GM18870 (cell line): ENCODE data around the gene ZMYND8.

Source experiments
- ATAC-seq: cut with Tn5 transposase; IDR thresholded peaks from one replicate; pipeline ENCODE4 v1.9.1; 2021; ENCODE audit warnings: moderate library complexity; ENCODE audit not compliant: unreplicated experiment

ZMYND8 gene

DNA sequence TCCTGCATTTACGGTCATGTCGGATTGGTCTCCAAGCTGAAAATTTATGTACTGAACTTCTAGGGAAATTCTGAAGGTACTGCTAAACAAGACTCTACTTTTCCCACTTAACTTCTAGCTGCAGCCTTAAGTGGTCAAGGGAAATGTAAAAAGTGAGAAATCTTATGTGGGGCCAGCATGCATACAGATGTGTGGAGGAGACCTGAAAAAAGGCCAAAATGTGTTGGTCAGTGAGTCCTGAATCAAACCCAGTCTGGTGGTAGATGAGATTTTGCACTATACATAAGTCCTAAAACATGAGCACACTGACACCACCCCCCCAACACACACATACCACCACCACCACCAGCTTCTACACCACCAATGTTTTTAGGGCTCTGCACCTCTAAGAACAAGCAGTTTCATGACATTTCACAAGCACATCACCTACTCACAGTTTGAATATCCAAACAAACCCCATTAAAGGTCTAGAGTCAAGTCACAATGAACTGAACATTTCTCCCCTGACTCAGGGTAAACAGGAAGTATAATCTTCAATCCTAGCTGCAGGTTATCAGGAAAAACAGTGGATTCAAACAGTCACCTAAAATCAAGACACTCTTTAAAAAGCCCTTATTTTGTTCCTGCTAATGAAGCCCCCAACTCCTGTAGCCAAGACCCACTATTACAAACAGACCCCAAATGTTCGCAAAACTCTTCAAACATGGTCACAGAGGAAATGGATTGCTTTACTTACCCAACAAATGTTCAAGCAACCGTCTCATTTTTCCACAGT is 1.6 kb downstream of the ZMYND8 start:
- no peak for ATAC-seq

- ATAC-seq = no peak
Observed at GRCh38 chr20:47354464-47354713, 2.1 kb downstream of the ZMYND8 start.

DNA sequence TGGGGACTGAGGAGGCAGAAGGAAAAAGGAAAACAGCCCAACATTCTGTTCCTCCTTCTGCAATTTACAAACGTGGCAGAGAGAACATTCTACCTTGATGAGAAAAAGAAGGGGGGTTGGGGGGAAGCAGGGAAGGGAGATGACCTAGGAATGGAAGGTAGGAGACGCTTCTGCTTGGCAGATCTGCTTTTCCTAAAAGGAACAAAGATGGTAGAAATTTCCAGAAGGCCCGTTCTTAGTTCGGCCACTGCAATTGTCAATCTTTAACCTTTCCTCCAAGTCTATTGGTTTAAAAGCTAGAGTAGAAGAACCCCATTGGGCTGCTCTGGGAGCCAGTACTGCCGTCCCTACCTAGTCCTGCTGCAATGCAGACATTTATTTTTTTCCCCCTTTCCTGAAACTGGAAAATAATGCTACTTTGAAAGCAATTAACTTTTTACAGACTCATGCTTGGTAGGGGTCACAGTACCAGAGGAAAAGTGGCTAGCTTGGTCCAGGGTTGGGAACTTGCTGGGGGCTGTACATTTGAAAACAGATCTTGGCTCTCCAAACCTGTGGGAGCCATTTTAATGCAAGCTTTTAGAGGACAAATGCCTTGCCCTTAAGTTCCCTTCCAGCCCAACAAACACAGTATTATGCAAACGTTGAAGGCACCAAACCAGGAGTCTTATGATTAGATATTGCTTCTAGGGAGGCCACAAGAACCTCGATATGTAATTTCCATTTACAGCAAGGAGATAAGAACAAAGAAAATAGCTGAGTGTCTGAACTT is 2.6 kb downstream of the ZMYND8 start:
- no peak for ATAC-seq

DNA sequence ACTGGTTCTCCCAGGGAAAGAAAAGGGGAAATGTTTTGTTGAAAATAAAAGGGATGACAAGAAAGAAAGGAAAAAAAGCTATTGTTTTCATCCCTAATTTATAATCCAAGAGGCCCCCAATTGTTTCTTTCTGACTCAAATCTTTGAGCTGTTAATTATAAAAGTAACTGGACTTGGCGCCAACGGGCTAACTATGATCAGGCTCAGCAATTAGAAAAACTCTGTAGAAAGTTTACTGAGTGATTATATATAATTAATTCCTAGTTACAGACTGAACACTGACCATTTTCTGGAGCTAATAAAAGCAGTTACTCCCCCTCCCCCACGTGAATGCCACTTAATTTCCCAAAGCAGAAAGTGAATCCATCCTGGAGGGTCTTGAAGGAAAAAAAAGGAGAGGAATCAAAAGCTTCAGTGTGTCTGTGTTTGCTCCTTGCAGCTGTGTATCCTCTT is 3.2 kb downstream of the ZMYND8 start:
- ATAC-seq = no peak

- no peak for ATAC-seq
Observed at GRCh38 chr20:47352332-47353238, 3.9 kb downstream of the ZMYND8 start.

DNA sequence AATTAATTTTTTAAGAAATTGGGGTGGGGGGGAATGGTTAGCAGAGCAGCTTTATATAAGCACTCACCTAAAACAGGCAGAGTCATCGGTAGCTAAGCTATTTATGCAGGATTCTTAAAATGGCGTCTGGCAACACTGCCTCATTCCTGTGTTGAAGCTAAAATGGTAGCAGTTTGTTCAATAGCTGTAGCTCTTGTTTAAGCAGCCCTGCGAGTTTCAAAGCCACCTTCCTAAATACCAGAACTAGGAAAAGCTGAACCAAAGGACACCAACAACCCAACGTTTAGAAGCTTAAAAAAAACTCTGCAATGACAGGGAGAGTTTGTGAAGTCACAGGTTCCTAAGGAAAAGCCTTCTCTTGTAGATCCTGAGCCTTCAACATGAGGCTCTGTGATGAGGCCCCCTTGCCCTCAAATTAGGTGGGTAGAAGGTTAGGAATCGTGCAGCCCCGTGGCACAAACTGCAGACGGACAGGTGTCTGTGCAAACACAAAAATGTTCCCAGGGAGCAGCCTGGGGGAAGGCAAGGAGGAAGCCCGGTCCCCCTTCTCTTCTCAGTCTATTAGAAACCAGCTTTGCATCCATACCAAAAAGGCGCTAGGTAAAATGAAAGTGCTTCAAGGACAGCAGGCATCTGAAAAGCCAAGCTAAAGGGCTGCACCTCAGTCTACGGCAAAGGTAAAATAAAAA is 4.7 kb downstream of the ZMYND8 start:
- ATAC-seq = no peak

DNA sequence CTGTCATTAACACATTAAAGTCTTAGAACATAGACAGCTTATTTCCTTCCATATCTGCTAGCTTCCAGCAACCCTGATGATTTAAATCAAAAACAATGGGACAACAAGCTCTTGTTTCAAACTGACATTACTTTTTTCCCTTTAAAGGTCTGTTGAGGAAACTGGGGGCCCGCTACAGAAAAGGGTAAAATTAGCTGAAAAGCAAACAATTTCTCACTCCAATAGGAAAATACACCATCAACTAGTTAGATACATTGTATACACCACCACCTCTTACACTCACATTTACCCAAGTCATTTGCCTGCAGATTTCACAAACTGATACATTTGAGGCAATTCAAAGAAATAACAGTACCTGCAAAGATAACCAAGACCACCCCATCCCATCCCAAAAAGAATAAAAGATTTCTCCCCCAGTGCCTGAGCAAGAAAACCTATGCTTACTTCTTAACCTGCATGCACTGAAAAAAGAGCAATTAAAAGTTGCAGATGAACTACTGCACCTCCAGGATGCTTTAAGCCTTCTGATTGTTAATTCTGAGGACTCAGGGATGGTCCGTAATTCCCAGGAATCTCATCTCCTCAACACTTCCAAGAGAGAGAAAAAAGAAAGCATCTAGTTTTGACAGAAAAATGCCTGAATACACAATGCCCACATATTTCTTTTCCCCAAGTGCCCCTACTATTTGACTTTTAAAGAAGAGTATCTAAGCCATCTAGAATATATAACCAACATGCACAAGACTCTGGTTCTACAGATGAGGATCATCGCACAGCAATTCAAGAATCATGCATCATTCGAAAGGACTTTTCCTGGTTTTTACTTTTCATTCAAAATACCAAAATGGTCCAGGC is 5.6 kb downstream of the ZMYND8 start:
- no peak for ATAC-seq

DNA sequence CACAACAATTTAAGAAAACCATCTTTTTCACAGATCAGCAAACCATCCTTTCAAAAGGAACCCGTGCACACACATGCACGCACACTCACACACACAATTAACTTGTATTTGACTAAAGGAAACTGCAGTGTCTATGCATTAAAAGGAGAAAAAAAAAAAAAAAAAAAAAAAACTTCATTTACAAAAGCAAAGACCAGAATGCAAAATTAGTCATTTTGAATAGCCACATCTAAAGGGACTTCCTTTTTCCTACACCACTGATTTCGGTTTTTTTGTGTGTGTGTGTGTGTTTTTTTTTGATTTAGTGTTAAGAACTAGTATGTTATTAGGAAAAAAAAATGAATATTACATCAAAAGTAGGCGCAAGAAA is 6.3 kb downstream of the ZMYND8 start:
- no peak for ATAC-seq

DNA sequence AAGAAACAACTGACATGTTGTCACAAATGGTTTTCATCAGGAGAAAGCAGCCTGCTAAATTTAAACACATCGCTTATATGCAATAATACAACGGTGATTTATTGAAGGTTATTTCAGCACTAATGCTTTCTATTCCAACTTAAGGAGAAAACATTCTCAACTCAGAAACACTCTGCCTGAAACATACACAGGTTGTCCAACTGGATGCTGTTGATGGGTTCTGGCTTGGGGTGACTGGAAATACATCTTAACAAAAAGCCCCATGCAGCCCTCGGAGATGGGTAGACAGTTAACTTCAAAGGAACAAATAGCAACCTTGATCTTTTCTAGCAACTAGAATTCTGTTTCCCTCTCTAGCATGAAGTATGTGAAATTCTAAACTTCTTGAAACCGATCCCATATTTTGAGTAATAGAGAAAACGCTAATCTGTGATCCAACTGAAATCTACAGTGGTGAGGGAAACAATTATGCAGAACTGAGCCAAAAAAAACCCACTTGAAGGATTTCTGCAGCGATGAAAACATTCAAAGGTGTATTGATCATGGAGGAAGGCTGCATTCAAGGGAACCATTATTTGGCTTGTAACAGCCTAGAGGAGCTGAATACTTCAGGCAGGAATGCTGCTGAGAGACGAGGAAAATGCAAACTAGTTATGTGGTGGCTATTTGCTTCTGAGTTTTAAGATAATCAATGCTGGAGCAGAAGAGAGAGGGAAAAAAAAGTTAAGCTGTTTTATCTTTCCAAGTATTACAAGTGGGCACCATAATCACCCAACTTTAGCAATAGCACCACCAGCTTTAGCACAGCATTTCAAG is 6.9 kb downstream of the ZMYND8 start:
- no peak for ATAC-seq

DNA sequence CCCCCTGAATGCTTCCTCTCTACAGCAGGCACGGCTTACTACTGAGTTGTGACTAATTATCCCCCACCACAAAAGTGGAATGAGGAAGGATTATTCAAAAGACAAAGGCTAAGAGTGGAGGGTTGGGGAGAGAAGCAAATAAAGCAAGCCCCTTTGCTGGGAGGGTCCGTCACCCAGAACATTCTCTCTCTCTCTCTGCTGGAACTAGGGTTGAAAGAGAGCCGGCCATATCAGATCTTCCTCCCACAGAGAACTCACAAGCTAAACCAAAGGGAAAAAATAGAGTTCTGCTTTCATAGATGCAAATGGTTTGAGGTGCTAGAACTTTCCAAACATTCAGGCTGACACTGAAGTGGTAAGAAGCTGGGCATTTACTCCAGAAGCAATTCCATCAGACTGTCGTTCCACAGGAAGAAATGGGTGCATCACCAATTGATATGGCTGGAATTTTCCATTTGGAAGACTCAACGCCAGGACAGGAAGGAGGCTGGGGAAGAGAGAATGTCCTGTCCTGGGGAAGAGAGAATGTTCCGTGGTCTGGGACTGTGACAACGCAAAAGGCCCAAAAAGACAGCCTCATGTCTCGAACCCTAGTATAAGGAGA is 7.9 kb downstream of the ZMYND8 start:
- no peak for ATAC-seq

GRCh38 chr20:47347661-47348435 is 8.7 kb downstream of the ZMYND8 start:
- ATAC-seq = no peak

- no peak for ATAC-seq
Observed at GRCh38 chr20:47346172-47346571, 10.3 kb downstream of the ZMYND8 start.

GRCh38 chr20:47345214-47345613 is 11.3 kb downstream of the ZMYND8 start:
- ATAC-seq = no peak

DNA sequence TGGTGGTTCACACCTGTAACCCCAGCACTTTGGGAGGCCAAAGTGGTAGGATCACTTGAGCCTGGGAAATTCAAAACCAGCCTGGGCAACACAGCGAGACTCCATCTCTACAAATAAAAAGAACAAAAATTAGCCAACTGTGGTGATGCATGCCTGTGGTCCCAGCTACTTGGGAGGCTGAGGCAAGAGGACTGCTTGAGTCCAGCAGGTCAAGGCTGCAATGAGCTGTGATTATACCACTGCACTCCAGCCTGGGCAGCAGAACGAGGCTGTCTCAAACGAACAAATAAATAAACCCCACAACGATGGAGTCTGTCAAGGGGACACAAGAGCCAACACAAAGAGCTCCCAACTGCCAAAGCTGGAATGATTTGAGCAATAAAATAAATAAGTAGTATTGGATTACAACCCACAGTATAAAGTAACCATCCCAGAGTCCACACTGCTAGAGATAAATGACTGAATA is 13.5 kb downstream of the ZMYND8 start:
- ATAC-seq = no peak

DNA sequence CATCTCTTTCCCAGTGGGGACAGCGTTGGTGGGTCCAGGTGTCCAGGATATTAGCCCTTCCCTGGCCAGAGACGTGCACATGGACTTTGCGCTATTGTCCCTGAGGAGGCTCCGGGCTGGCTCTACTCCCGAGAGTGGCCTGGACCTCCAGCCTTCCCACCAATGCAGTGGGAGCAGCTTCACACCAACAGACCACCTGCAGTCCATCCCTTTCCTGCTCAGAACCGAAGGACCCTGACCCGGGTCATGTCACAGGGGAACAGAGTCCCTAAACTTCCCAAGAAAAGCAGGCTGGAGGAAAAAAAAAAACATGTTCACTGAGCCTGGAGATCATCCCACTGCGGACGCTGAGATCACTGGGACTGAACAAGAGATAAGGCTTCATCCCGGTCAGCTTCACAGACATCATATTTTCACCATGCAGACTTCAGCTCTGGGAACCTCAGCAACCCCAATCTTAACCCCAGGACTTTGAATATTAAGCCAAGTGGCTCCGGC is 18.3 kb downstream of the ZMYND8 start:
- no peak for ATAC-seq

DNA sequence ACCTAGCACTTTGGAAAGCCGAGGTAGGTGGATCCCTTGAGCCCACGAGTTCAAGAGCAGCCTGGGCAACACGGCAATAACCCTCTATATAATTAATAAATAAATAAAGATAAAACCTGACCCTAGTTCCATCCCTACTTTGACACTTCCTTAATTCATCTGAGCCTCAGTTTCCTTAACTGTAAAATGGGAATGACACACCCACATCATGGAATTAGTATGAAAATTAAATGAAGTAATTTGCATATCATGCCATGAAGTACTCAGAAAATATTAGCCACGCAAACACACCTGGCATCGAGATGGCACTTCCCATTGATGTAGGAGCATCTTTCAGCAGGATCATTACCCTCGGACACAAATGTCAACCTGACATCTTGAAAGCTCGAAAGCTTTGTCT is 19.1 kb downstream of the ZMYND8 start:
- ATAC-seq = no peak

DNA sequence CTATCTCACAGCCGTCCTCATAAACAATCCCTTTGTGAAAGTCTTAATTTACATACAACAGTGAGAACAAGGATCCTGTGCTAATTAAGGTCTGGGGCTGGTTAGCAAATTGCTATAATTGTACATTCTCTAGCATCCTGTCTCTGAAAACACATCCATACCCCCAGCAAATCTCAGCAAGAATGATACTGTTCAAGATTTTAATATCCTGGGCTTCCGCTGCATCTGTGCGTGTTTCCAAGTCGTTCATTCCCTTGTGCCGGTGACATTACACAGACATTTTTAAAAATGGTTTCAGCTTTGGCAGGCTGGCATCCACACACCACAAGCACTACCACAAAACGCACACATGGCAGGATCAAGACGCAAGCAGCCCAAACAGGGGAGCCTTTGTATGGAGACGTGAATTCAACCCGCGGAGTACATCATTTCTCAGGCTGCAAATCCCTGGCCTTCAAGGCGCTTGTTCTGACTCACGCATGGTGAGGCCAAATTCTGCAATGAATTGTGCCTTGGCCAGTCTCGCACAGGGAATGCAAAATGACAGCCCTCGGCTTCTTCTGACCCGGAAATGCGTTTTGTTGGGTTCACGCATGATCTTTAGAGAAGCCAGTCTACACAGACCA is 20.3 kb downstream of the ZMYND8 start:
- no peak for ATAC-seq
